K562 (cell line): ENCODE data around the gene SLAMF9. TPM values are rescaled to one million over a fixed set of nuclear protein-coding genes. Genes with fewer than 3 reads are reported as not detected.

Experiments used
- ATF4 ChIP-seq: fragments of 450-650 bp; formaldehyde crosslinking; IDR thresholded peaks from 2 replicates; pipeline ENCODE4 v1.4.0; 2022; ENCODE audit warnings: mild to moderate bottlenecking, moderate library complexity
- CBFA2T2 ChIP-seq: fragments of 450-650 bp; conservative IDR thresholded peaks from 2 replicates; pipeline ENCODE4 v1.6.1; 2017; ENCODE audit warnings: mild to moderate bottlenecking
- CBX3 ChIP-seq, 2 experiments: IDR thresholded peaks; 1 replicate in 1 of 2; 2 replicates in 1 of 2; pipeline ENCODE4 v1.6.1; 2012; ENCODE audit warnings: inconsistent platforms in 2 of 2, low read length in 2 of 2, borderline replicate concordance in 1 of 2, control low read depth in 1 of 2
- IFI16 ChIP-seq: fragments of 250-450 bp; sonication (Bioruptor Pico); IDR thresholded peaks from 2 replicates; pipeline ENCODE4 v2.1.2; 2022; ENCODE audit warnings: mild to moderate bottlenecking, inconsistent platforms
- MCM5 ChIP-seq: fragments of 450-650 bp; IDR thresholded peaks from 2 replicates; pipeline ENCODE4 v1.6.1; 2016; ENCODE audit warnings: low read depth
- PPARD ChIP-seq: fragments of 250-450 bp; sonication (Bioruptor Pico); IDR thresholded peaks from 2 replicates; pipeline ENCODE4 v1.8.0; 2022; ENCODE audit warnings: inconsistent platforms, mild to moderate bottlenecking, moderate library complexity
- PRDM10 ChIP-seq: fragments of 450-650 bp; IDR thresholded peaks from 2 replicates; pipeline ENCODE4 v1.6.1; 2018; ENCODE audit not compliant: partially characterized antibody
- PTBP1 ChIP-seq: fragments of 200-400 bp; formaldehyde crosslinking; IDR thresholded peaks from 2 replicates; pipeline ENCODE4 v1.6.1; 2017; ENCODE audit warnings: low read depth, low read length
- RBM39 ChIP-seq: fragments of 200-400 bp; formaldehyde crosslinking; optimal IDR thresholded peaks from 2 replicates; pipeline ENCODE3; 2018; ENCODE audit warnings: low read depth, low read length
- SNRNP70 ChIP-seq: fragments of 200-400 bp; formaldehyde crosslinking; optimal IDR thresholded peaks from 2 replicates; pipeline ENCODE3; 2017; ENCODE audit warnings: low read depth, low read length
- TFE3 ChIP-seq: fragments of 450-650 bp; formaldehyde crosslinking; IDR thresholded peaks from 2 replicates; pipeline ENCODE4 v1.4.0; 2020; ENCODE audit warnings: mild to moderate bottlenecking, mixed read lengths
- THRA ChIP-seq: fragments of 450-650 bp; IDR thresholded peaks from 2 replicates; pipeline ENCODE4 v1.6.1; 2017; ENCODE audit warnings: mild to moderate bottlenecking, moderate library complexity
- XRCC4 ChIP-seq: IDR thresholded peaks from one replicate; pipeline ENCODE4 v1.6.1; 2011; ENCODE audit not compliant: insufficient read depth, insufficient read length; ENCODE audit errors: extremely low read depth
- ZBTB33 ChIP-seq: sonication (generic); formaldehyde crosslinking; IDR thresholded peaks from 2 replicates; pipeline ENCODE4 v1.8.1; 2023; ENCODE audit warnings: mild to moderate bottlenecking, missing genetic modification reagents
- ZNF830 ChIP-seq: fragments of 250-450 bp; sonication (Bioruptor Pico); IDR thresholded peaks from 2 replicates; pipeline ENCODE4 v1.5.0; 2021; ENCODE audit warnings: mild to moderate bottlenecking
- ZZZ3 ChIP-seq: fragments of 450-650 bp; IDR thresholded peaks from 2 replicates; pipeline ENCODE4 v1.6.1; 2016; ENCODE audit warnings: antibody characterized with exemption, mild to moderate bottlenecking, moderate library complexity
- polyA plus RNA-seq, 8 experiments: library from polyadenylated mRNA; depleted of rRNA in 4 of 8; stranded (reverse) in 5 of 8; unstranded in 3 of 8; fragments of >200 nt; fragmentation: Nextera tagmentation in 2 of 8; fragmentation: Illumina TruSeq in 1 of 8; extraction: Ambion mirVana in 2 of 8; extraction: Trizol in 1 of 8; gene quantifications; 2 replicates each; pipeline versions ENCODE4 v1.2.1 to v1.2.3, GENCODE V29; 2011 to 2014; ENCODE audit warnings: inconsistent platforms in 1 of 8, missing spikeins in 1 of 8
- total RNA-seq, 7 experiments: library from RNA; depleted of rRNA in 6 of 7; stranded (reverse); fragments of >200 nt in 6 of 7; fragmentation: Illumina TruSeq in 2 of 7; extraction: Trizol in 2 of 7; gene quantifications; 2 replicates each; pipeline versions ENCODE4 v1.2.1 to v1.2.3, GENCODE V29; 2011 to 2021; ENCODE audit warnings: low replicate concordance in 1 of 7

The SLAMF9 gene
- total and polyA plus RNA-seq, 9 of the 15 experiments (the other 6 are each of a cell fraction or from before 2014, with no cell fraction given): 0.13 to 0.21 TPM; not detected in 7

GRCh38 chr1:159924025-159924790 is 29.8 kb downstream of the SLAMF9 start (continued):
- TF ChIP-seq XRCC4 (no peak), PPARD (CRISPR knock-in tag) (no peak), THRA (no peak), PRDM10 (peak; percentile 98), PTBP1 (no peak), CBX3 (IDR thresholded peaks at IDR 0.05; ENCODE audit: borderline replicate concordance in 1 of 2, low read length in 2 of 2) (no peak), MCM5 (no peak), SNRNP70 (no peak), ZBTB33 (CRISPR knock-in tag) (no peak), RBM39 (no peak), ZNF830 (CRISPR knock-in tag) (no peak), TFE3 (CRISPR knock-in tag) (no peak), CBFA2T2 (peak; percentile 16; the same call in 1 of the 2 replicates), ZZZ3 (no peak), ATF4 (no peak), IFI16 (CRISPR knock-in tag) (no peak)
